ENCODE measurements around the gene NENF.

GRCh38 chr1:212432272-212432660 lies 454 bp upstream of the NENF start:
- TF ChIP-seq, protein P1, sequence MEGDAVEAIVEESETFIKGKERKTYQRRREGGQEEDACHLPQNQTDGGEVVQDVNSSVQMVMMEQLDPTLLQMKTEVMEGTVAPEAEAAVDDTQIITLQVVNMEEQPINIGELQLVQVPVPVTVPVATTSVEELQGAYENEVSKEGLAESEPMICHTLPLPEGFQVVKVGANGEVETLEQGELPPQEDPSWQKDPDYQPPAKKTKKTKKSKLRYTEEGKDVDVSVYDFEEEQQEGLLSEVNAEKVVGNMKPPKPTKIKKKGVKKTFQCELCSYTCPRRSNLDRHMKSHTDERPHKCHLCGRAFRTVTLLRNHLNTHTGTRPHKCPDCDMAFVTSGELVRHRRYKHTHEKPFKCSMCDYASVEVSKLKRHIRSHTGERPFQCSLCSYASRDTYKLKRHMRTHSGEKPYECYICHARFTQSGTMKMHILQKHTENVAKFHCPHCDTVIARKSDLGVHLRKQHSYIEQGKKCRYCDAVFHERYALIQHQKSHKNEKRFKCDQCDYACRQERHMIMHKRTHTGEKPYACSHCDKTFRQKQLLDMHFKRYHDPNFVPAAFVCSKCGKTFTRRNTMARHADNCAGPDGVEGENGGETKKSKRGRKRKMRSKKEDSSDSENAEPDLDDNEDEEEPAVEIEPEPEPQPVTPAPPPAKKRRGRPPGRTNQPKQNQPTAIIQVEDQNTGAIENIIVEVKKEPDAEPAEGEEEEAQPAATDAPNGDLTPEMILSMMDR (IDR thresholded peaks at IDR 0.05) = no peak
- no peak for TF ChIP-seq POLR2A (IDR thresholded peaks at IDR 0.05)
